H1 (cell line): ENCODE results near the gene NLRC5. TPM values are rescaled to one million over a fixed set of nuclear protein-coding genes. Genes with fewer than 3 reads are reported as not detected.

Source experiments
- ATF2 ChIP-seq: IDR thresholded peaks from 2 replicates; pipeline ENCODE4 v1.6.1; 2012; ENCODE audit warnings: low read length, inconsistent platforms
- polyA plus RNA-seq, 7 experiments: library from polyadenylated mRNA; depleted of rRNA in 3 of 7; stranded (reverse) in 5 of 7; unstranded in 2 of 7; fragments of >200 nt in 5 of 7; fragments of 200-250 nt in 2 of 7; gene quantifications; 1 replicate in 5 of 7; 2 replicates in 1 of 7; 4 replicates in 1 of 7; pipeline versions ENCODE4 v1.2.1 to v1.2.3, GENCODE V29; 2011 to 2013; ENCODE audit warnings: missing spikeins in 2 of 7, mixed read lengths in 2 of 7
- total RNA-seq: library from RNA; stranded (reverse); fragmentation: NEBNext Ultra II Directional; extraction: Animal tissue kit (Norgen Biotek cat#: 25700); gene quantifications from 2 replicates; pipeline ENCODE4 v1.2.1, GENCODE V29; 2021

NLRC5 gene
- total and polyA plus RNA-seq, 2 of the 8 experiments (the other 6 are each of a cell fraction or from before 2014, with no cell fraction given) = 2.2 to 3.2 TPM

GRCh38 chr16:56984639-56985038 lies 4.7 kb upstream of the NLRC5 start (continued):
- no peak for TF ChIP-seq ATF2
